Hepatocyte (in vitro differentiated cells): Measurements from ENCODE around the gene MCF2L2.

ENCODE experiments used
- EZH2 ChIP-seq: fragments of 200-600 bp; sonication (generic); IDR thresholded peaks from 2 replicates; pipeline ENCODE4 v1.6.1; 2016; ENCODE audit warnings: antibody characterized with exemption, mild to moderate bottlenecking, borderline replicate concordance
- EZH2phosphoT487 ChIP-seq: fragments of 200-600 bp; sonication (generic); IDR thresholded peaks from one replicate; pipeline ENCODE4 v1.6.1; 2018; ENCODE audit warnings: antibody characterized with exemption, mild to moderate bottlenecking, low read depth, moderate library complexity; ENCODE audit not compliant: unreplicated experiment, severe bottlenecking
- TF ChIP-seq, protein P1 (sequence below): fragments of 200-600 bp; sonication (generic); IDR thresholded peaks from 2 replicates; pipeline ENCODE4 v1.5.1; 2016; ENCODE audit warnings: antibody characterized with exemption, mild to moderate bottlenecking; ENCODE audit not compliant: poor library complexity

DNA sequence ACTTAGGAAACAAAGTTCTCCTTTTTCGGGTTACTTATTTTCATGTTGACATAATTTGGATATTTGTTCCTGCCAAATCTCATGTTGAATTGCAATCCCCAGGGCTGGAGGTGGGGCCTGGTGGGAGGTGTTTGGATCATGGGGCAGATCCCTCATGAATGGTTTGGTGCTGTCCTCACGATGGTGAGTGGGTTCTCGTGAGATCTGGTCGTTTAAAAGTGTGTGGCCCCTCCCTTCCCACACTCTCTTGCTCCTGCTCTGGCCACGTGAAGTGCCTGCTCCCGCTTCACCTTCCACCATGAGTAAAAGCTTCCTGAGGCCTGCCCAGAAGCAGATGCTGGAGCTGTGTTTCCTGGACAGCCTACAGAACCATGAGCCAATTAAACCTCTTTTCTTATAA, 43.7 kb upstream of the MCF2L2 start:
- TF ChIP-seq, protein P1, sequence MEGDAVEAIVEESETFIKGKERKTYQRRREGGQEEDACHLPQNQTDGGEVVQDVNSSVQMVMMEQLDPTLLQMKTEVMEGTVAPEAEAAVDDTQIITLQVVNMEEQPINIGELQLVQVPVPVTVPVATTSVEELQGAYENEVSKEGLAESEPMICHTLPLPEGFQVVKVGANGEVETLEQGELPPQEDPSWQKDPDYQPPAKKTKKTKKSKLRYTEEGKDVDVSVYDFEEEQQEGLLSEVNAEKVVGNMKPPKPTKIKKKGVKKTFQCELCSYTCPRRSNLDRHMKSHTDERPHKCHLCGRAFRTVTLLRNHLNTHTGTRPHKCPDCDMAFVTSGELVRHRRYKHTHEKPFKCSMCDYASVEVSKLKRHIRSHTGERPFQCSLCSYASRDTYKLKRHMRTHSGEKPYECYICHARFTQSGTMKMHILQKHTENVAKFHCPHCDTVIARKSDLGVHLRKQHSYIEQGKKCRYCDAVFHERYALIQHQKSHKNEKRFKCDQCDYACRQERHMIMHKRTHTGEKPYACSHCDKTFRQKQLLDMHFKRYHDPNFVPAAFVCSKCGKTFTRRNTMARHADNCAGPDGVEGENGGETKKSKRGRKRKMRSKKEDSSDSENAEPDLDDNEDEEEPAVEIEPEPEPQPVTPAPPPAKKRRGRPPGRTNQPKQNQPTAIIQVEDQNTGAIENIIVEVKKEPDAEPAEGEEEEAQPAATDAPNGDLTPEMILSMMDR, result no peak
- TF ChIP-seq EZH2, result no peak
- TF ChIP-seq EZH2phosphoT487, result no peak
